Measurements from ENCODE around the gene MACIR.

MACIR gene

GRCh38 chr5:103237778-103238177, 20.8 kb upstream of the MACIR start:
- H3K27ac ChIP-seq: no peak overlapping the region
- TF ChIP-seq, protein P1, sequence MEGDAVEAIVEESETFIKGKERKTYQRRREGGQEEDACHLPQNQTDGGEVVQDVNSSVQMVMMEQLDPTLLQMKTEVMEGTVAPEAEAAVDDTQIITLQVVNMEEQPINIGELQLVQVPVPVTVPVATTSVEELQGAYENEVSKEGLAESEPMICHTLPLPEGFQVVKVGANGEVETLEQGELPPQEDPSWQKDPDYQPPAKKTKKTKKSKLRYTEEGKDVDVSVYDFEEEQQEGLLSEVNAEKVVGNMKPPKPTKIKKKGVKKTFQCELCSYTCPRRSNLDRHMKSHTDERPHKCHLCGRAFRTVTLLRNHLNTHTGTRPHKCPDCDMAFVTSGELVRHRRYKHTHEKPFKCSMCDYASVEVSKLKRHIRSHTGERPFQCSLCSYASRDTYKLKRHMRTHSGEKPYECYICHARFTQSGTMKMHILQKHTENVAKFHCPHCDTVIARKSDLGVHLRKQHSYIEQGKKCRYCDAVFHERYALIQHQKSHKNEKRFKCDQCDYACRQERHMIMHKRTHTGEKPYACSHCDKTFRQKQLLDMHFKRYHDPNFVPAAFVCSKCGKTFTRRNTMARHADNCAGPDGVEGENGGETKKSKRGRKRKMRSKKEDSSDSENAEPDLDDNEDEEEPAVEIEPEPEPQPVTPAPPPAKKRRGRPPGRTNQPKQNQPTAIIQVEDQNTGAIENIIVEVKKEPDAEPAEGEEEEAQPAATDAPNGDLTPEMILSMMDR (conservative IDR thresholded peaks at IDR 0.05; ENCODE audit: low read depth): no peak
- POLR2A ChIA-PET (ENCODE audit: low non-redundant PET): no interaction called here
- CTCF ChIA-PET: interaction anchor here (0.7 kb wide), 1 partner anchor 244 kb away, joined by 3 read pairs; no protein-coding TSS in a partner anchor
- no peak for DNase-seq (ENCODE audit: low spot score)

GRCh38 chr5:103243665-103244064, 14.9 kb upstream of the MACIR start:
- no peak for DNase-seq (ENCODE audit: low spot score)
- ChIA-PET CTCF (interaction anchor here (0.7 kb wide), 1 partner anchor 91 kb away, joined by 3 read pairs; no protein-coding TSS in a partner anchor), POLR2A (ENCODE audit: low non-redundant PET) (no interaction called here)
- TF ChIP-seq, protein P1 (conservative IDR thresholded peaks at IDR 0.05; ENCODE audit: low read depth): no peak
- no peak overlapping the region for H3K27ac ChIP-seq

DNA sequence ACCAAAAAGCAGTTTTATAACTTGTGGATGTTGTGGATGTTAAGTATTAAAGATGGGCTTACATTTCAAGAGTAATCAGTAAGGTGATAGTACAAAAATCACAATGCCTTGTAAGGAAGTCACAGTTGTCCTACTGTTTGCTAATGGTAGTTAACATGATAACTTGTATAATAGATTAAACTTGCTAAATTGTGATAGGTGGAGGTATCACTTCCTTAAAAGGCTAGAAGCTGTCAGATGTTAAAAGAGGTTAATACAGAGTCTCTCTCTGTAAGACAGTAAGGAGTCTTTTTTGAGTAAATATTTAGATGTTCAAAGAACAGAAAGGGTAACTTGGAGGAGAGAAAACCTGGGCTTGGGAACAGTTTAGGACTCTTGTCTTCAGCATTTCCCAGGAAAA, 14.2 kb upstream of the MACIR start:
- no peak overlapping the region for H3K27ac ChIP-seq
- CTCF ChIA-PET: no interaction called here
- DNase-seq (ENCODE audit: low spot score): no peak
- TF ChIP-seq, protein P1 (conservative IDR thresholded peaks at IDR 0.05; ENCODE audit: low read depth): no peak
- POLR2A ChIA-PET (ENCODE audit: low non-redundant PET): no interaction called here

DNA sequence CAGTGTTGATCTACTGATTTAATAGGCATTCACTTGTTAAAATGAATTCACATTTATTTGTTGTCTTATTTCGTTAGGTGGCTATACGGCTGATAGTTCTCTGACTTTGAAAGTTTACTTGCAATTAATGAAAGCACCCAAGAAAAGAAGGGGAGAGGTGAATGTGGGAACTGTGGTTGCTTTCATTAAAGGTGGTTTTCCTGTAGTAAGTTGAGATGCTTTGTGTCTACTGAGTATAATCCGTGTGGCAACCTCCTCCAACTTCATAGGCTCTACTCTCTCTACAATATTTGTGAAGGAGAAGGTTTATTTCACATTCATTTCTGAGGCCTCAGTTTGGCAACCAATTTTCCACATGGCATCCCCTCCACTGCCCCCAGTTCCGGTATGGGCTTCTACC, 12.8 kb upstream of the MACIR start:
- ChIA-PET CTCF (no interaction called here), POLR2A (ENCODE audit: low non-redundant PET) (no interaction called here)
- no peak overlapping the region for H3K27ac ChIP-seq
- no peak for DNase-seq (ENCODE audit: low spot score)
- TF ChIP-seq, protein P1 (conservative IDR thresholded peaks at IDR 0.05; ENCODE audit: low read depth): no peak

DNA sequence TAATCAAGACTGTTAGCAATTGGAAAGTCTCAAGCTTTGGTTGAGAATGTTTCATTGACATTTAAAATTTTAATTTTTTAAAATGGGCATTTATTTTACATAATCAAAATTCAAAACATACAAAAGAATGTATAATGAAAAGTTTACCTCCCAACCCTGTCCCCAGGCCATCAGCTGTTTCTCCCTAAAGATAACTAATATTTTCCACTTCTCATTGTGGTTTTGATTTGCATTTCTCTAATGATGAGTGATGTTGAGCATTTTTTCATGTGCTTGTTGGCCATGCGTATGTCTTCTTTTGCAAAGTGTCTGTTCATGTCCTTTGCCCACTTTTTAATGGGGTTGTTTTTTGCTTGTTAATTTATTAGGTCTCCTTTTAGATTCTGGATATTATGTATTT, 11.4 kb upstream of the MACIR start:
- DNase-seq (ENCODE audit: low spot score): no peak
- CTCF ChIA-PET: no interaction called here
- H3K27ac ChIP-seq: no peak overlapping the region
- TF ChIP-seq, protein P1 (conservative IDR thresholded peaks at IDR 0.05; ENCODE audit: low read depth): no peak
- POLR2A ChIA-PET (ENCODE audit: low non-redundant PET): no interaction called here

- ChIA-PET POLR2A (ENCODE audit: low non-redundant PET) (no interaction called here), CTCF (interaction anchor here (0.6 kb wide), 1 partner anchor 235 kb away, joined by 3 read pairs; no protein-coding TSS in a partner anchor)
- no peak for DNase-seq (ENCODE audit: low spot score)
- H3K27ac ChIP-seq: no peak overlapping the region
- TF ChIP-seq, protein P1 (conservative IDR thresholded peaks at IDR 0.05; ENCODE audit: low read depth): no peak
Measured at GRCh38 chr5:103249068-103249467, 9.5 kb upstream of the MACIR start.

- DNase-seq (ENCODE audit: low spot score): no peak
- no peak overlapping the region for H3K27ac ChIP-seq
- TF ChIP-seq, protein P1 (conservative IDR thresholded peaks at IDR 0.05; ENCODE audit: low read depth): no peak
- POLR2A ChIA-PET (ENCODE audit: low non-redundant PET): no interaction called here
- CTCF ChIA-PET: no interaction called here
Measured at GRCh38 chr5:103254921-103255320, 3.6 kb upstream of the MACIR start.

Measured in RWPE1 (cell line).